GM12873 (cell line): ENCODE results near the gene TRMT11.

ENCODE experiments used
- TF ChIP-seq, protein P1 (sequence below): IDR thresholded peaks from 2 replicates; pipeline ENCODE4 v1.5.1; 2012; ENCODE audit warnings: low read depth, mild to moderate bottlenecking, moderate library complexity, low read length, control low read depth; ENCODE audit not compliant: insufficient read depth; ENCODE audit errors: missing control alignments

The TRMT11 gene

DNA sequence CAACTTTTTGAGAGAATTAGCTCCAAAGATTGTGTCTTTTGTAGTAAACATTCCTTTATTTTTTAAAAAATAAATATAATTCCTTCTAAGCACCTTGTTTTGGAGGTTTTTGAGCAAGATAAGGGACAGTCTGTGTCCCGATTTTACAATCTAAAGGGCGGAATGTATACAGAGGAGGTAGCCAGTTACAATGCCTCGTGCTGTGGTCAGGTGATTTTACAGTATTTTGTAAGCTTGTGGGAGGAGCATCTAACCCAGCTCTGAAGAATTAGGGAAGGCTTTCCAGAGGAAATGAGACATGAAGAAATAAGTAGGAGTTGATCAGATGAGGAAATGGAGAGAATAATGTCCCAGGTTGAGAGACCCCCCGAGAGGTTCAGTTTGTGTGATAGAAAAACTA lies 28.5 kb upstream of the TRMT11 start:
- TF ChIP-seq, protein P1, sequence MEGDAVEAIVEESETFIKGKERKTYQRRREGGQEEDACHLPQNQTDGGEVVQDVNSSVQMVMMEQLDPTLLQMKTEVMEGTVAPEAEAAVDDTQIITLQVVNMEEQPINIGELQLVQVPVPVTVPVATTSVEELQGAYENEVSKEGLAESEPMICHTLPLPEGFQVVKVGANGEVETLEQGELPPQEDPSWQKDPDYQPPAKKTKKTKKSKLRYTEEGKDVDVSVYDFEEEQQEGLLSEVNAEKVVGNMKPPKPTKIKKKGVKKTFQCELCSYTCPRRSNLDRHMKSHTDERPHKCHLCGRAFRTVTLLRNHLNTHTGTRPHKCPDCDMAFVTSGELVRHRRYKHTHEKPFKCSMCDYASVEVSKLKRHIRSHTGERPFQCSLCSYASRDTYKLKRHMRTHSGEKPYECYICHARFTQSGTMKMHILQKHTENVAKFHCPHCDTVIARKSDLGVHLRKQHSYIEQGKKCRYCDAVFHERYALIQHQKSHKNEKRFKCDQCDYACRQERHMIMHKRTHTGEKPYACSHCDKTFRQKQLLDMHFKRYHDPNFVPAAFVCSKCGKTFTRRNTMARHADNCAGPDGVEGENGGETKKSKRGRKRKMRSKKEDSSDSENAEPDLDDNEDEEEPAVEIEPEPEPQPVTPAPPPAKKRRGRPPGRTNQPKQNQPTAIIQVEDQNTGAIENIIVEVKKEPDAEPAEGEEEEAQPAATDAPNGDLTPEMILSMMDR: no peak

DNA sequence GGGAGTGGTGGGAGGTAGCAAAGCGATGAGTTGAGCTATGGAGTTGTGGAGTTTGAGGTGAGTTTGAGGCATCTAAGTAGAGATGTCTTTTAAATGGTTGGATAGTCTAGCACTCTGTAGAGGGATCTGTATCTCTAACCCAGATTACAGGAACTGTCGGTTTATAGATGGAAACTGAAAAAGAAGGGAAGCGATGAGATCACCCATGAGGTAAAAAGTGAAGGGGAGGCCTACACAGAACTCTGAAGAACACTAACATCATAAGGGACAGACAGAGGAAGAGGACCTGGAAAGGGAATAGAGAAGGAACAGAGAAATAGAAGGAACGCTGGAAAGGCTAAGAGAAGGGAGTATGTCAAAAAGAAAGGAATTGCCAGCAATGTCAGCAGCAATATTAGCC lies 27.3 kb upstream of the TRMT11 start:
- TF ChIP-seq, protein P1: no peak

DNA sequence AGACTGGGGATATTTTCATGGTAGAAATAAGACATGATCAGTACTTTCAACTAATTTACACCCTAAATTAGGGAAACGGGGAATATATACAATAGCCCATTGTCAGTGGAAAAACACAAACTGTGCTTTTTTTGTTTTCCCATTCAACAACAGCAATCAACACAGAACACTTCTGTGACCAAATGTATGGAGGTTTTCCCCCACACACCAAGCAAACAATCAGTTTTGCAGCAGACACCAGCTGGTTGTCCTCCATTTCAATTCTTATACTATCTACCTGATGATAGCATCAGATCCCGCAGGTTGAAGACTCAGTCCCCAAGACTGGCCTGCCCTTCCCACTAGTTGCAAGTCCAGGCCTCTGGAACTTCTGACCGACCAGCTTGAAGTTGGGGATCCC lies 25.2 kb upstream of the TRMT11 start:
- TF ChIP-seq, protein P1: no peak

DNA sequence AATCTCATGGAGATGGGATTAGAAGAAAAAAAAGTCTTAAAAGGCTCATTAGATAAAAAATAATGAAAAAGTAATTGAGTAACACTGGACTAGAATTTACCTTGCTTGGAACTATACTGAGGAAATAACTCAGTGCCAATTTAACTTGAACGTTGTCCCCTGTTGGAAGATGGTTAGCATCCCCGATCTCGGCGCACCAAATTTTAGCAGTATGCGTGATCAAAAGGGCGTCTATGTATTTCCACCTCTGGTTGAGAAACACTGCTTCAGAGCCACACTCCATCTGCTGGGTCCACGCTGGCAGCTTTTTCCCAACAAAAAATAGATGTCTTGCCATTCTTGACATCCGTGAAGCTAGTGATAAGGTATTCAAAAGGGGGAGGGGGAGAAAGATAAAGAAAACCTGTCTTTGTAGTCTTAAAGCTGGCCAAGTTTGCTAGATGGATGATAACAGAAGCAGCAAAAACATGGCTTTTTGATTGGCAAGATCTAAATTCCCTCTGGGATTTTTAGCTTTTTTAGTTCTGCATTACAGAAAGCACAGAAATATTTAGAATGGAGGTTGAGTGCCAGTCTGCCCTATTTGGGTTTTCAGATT lies 23.3 kb upstream of the TRMT11 start:
- TF ChIP-seq, protein P1: no peak

DNA sequence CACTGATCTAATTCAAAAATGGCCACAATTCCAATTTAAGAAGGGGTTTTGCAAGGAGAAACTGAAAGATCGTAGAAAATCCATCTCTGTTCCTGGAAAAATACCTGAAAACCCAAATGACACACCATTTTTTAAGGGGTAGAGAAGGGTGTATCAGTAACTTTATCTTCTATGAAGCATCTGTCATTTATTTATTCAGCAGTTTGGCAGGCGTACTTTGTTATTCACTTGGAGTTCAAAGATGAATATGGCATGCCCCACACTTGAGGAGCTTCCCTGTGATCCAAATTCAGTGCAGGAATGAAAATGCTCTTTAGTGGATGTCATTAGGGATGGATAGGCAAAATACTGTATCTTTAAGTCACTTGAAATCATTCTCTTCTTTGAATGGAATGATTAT lies 22.5 kb upstream of the TRMT11 start:
- TF ChIP-seq, protein P1: no peak

DNA sequence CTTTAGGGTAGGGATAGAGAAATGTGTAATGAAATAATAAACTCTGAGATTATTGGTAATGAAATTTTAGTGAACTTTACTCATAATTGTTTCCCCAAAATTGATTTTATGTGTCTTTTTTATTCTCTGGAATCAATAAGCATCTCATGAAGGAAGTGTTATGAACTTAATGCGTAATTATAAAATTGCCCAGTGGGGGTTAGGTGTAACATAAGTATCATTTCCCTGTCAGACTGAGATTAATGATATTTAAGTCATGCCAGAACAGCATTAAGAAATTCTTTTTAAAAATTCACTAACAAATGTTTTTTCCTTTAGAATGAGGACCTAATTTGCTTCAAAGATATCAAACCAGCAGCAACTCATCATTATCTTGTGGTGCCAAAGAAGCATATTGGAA lies 19.8 kb upstream of the TRMT11 start:
- TF ChIP-seq, protein P1: no peak

DNA sequence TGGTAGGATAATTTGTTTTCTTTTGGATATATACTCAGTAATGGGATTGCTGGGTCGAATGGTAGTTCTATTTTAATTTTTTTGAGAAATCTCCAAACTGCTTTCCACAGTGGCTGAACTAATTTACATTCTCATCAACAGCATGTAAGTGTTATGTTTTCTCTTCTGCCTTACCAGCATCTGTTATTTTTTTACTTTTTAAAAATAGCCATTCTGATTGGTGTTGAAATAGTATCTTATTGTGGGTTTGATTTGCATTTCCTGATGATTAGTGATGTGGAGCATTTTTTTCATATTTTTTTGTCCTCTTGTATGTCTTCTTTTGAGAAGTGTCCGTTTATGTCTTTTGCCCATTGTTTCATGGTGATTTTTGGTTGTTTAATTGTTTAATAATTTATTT lies 17.8 kb upstream of the TRMT11 start:
- TF ChIP-seq, protein P1: no peak
